ENCODE results near the gene KCTD13.

Gene KCTD13

DNA sequence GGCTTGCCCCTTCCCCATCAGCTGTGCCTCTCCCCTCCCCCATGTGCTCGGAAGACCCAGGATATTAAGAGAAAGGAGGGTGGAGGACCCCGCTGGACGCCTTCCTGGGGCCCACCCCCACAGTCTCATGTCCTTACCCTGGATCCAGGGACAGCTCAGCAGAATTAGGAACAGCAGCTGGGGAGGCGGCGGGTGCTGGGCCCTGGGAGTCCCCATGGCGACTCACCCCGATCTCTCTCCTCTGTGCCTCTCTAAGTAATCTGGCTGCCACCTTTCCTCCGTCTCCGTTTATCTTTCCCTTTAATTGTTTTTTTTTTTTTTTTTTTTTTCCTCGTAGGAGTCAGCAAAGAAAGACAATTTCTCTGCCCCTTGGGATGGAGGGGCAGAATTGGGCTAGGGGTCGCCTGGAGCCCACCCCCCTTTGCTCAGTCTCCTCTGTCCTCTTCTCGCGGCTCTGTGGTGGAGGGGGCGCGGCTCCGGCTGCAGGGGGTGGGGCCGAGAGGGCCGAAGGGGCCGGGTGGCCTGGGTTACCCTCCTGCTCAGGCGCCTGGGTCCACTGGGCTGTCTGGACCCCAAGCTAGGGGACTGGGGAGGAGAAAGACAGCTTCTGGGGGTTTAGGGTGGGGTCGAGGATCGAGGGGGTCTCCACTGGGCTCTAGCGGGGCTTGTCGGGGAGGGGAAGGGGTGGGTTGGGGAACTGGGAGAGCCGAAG lies 27.1 kb downstream of the KCTD13 start (continued):
- TF ChIP-seq, protein P1, sequence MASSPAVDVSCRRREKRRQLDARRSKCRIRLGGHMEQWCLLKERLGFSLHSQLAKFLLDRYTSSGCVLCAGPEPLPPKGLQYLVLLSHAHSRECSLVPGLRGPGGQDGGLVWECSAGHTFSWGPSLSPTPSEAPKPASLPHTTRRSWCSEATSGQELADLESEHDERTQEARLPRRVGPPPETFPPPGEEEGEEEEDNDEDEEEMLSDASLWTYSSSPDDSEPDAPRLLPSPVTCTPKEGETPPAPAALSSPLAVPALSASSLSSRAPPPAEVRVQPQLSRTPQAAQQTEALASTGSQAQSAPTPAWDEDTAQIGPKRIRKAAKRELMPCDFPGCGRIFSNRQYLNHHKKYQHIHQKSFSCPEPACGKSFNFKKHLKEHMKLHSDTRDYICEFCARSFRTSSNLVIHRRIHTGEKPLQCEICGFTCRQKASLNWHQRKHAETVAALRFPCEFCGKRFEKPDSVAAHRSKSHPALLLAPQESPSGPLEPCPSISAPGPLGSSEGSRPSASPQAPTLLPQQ (tag by site-specific recombination; IDR thresholded peaks at IDR 0.05), result 0 out of 2 replicates have a peak, but pooled peaks have one; percentile 10
- TF ChIP-seq ZSCAN16 (tag by site-specific recombination; IDR thresholded peaks at IDR 0.05) (no peak), ZNF660 (tag by site-specific recombination; IDR thresholded peaks at IDR 0.05) (no peak), KLF1 (tag by site-specific recombination; IDR thresholded peaks at IDR 0.05) (no peak; the same call in 1 of the 2 replicates), GLI4 (tag by site-specific recombination; IDR thresholded peaks at IDR 0.05) (no peak), HOXA7 (CRISPR knock-in tag; IDR thresholded peaks at IDR 0.05; ENCODE audit: borderline replicate concordance) (no peak), ZNF580 (tag by site-specific recombination; IDR thresholded peaks at IDR 0.05) (no peak), ZNF221 (tag by site-specific recombination; IDR thresholded peaks at IDR 0.05; ENCODE audit: borderline replicate concordance) (no peak), ZBTB17 (tag by site-specific recombination; IDR thresholded peaks at IDR 0.05) (peak; percentile 22; the same call in 1 of the 2 replicates), ZNF184 (tag by site-specific recombination; IDR thresholded peaks at IDR 0.05) (no peak), ZNF214 (tag by site-specific recombination; IDR thresholded peaks at IDR 0.05; ENCODE audit: borderline replicate concordance) (no peak), ZNF274 (IDR thresholded peaks at IDR 0.05; ENCODE audit: low read length) (no peak), ZNF274 (tag by site-specific recombination; IDR thresholded peaks at IDR 0.05; ENCODE audit: borderline replicate concordance) (no peak), ZFP37 (tag by site-specific recombination; IDR thresholded peaks at IDR 0.05) (no peak), ZNF670 (tag by site-specific recombination; IDR thresholded peaks at IDR 0.05; ENCODE audit: low read depth) (no peak), KLF16 (tag by site-specific recombination; IDR thresholded peaks at IDR 0.05) (0 out of 2 replicates have a peak, but pooled peaks have one; percentile 25), FEZF1 (tag by site-specific recombination; IDR thresholded peaks at IDR 0.05) (no peak), ZNF202 (tag by site-specific recombination; IDR thresholded peaks at IDR 0.05; ENCODE audit: borderline replicate concordance) (no peak), KLF9 (tag by site-specific recombination; IDR thresholded peaks at IDR 0.05; ENCODE audit: low read depth) (peak; percentile 92), ZNF560 (tag by site-specific recombination; IDR thresholded peaks at IDR 0.05; ENCODE audit: borderline replicate concordance) (no peak), ZNF624 (tag by site-specific recombination; IDR thresholded peaks at IDR 0.05) (no peak), ZNF707 (tag by site-specific recombination; IDR thresholded peaks at IDR 0.05) (no peak), WT1 (tag by site-specific recombination; IDR thresholded peaks at IDR 0.05) (no peak), ZNF549 (tag by site-specific recombination; IDR thresholded peaks at IDR 0.05) (no peak), ZNF335 (tag by site-specific recombination; conservative IDR thresholded peaks at IDR 0.05) (peak; percentile 84), ZFP3 (tag by site-specific recombination; IDR thresholded peaks at IDR 0.05; ENCODE audit: low read depth) (no peak), ZNF19 (tag by site-specific recombination; IDR thresholded peaks at IDR 0.05; ENCODE audit: low read depth) (no peak)
- TF ChIP-seq, protein P2, sequence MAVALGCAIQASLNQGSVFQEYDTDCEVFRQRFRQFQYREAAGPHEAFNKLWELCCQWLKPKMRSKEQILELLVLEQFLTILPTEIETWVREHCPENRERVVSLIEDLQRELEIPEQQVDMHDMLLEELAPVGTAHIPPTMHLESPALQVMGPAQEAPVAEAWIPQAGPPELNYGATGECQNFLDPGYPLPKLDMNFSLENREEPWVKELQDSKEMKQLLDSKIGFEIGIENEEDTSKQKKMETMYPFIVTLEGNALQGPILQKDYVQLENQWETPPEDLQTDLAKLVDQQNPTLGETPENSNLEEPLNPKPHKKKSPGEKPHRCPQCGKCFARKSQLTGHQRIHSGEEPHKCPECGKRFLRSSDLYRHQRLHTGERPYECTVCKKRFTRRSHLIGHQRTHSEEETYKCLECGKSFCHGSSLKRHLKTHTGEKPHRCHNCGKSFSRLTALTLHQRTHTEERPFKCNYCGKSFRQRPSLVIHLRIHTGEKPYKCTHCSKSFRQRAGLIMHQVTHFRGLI (tag by site-specific recombination; IDR thresholded peaks at IDR 0.05), result no peak
- TF ChIP-seq, protein P3, sequence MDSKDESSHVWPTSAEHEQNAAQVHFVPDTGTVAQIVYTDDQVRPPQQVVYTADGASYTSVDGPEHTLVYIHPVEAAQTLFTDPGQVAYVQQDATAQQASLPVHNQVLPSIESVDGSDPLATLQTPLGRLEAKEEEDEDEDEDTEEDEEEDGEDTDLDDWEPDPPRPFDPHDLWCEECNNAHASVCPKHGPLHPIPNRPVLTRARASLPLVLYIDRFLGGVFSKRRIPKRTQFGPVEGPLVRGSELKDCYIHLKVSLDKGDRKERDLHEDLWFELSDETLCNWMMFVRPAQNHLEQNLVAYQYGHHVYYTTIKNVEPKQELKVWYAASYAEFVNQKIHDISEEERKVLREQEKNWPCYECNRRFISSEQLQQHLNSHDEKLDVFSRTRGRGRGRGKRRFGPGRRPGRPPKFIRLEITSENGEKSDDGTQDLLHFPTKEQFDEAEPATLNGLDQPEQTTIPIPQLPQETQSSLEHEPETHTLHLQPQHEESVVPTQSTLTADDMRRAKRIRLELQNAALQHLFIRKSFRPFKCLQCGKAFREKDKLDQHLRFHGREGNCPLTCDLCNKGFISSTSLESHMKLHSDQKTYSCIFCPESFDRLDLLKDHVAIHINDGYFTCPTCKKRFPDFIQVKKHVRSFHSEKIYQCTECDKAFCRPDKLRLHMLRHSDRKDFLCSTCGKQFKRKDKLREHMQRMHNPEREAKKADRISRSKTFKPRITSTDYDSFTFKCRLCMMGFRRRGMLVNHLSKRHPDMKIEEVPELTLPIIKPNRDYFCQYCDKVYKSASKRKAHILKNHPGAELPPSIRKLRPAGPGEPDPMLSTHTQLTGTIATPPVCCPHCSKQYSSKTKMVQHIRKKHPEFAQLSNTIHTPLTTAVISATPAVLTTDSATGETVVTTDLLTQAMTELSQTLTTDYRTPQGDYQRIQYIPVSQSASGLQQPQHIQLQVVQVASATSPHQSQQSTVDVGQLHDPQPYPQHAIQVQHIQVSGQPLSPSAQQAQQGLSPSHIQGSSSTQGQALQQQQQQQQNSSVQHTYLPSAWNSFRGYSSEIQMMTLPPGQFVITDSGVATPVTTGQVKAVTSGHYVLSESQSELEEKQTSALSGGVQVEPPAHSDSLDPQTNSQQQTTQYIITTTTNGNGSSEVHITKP (tag by site-specific recombination; IDR thresholded peaks at IDR 0.05), result no peak
- TF ChIP-seq, protein P4, sequence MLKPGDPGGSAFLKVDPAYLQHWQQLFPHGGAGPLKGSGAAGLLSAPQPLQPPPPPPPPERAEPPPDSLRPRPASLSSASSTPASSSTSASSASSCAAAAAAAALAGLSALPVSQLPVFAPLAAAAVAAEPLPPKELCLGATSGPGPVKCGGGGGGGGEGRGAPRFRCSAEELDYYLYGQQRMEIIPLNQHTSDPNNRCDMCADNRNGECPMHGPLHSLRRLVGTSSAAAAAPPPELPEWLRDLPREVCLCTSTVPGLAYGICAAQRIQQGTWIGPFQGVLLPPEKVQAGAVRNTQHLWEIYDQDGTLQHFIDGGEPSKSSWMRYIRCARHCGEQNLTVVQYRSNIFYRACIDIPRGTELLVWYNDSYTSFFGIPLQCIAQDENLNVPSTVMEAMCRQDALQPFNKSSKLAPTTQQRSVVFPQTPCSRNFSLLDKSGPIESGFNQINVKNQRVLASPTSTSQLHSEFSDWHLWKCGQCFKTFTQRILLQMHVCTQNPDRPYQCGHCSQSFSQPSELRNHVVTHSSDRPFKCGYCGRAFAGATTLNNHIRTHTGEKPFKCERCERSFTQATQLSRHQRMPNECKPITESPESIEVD (tag by site-specific recombination; IDR thresholded peaks at IDR 0.05), result no peak
- TF ChIP-seq, protein P5, sequence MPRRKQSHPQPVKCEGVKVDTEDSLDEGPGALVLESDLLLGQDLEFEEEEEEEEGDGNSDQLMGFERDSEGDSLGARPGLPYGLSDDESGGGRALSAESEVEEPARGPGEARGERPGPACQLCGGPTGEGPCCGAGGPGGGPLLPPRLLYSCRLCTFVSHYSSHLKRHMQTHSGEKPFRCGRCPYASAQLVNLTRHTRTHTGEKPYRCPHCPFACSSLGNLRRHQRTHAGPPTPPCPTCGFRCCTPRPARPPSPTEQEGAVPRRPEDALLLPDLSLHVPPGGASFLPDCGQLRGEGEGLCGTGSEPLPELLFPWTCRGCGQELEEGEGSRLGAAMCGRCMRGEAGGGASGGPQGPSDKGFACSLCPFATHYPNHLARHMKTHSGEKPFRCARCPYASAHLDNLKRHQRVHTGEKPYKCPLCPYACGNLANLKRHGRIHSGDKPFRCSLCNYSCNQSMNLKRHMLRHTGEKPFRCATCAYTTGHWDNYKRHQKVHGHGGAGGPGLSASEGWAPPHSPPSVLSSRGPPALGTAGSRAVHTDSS (tag by site-specific recombination; IDR thresholded peaks at IDR 0.05), result no peak
